DMS53 (cell line): ENCODE data around the gene PATJ.
A peak's percentile ranks its signal among the peaks of the same experiment; 100 is the strongest.
"Not testable (repeated sequence)": the region's sequence is repeated elsewhere in the genome, so short reads cannot be mapped to it uniquely, and the experiment has no call there.

ENCODE experiments used
- DNase-seq: peaks from one replicate; lab custom pipeline; 2025; lab: John Stamatoyannopoulos, UW

The PATJ gene

GRCh38 chr1:61818992-61819391, 76.7 kb downstream of the PATJ start:
- DNase-seq: no peak

- no peak for DNase-seq
These were observed 77.1 kb downstream of the PATJ start for GRCh38 chr1:61819421-61819820.

DNA sequence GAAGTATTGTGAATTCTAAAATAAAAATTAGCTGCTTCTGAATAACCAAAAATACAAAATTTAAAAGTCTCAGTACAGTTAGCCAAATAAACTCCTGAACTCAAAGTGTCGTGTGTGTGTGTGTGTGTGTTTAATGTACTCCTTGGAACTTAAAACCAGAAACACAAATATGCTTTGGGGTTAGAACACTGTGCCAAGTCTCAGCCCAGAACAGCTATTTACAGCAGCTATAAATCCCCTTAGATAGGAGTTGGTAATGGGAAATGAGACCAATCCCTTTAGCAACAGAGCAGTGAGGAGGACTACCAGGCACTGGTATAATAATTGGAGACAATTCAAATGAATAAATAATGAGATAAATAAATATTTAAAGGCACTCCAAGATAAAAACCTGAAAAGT, 83.1 kb downstream of the PATJ start:
- no peak for DNase-seq

GRCh38 chr1:61828805-61829204, 86.5 kb downstream of the PATJ start:
- no peak for DNase-seq

- no peak for DNase-seq
These were observed 94.4 kb downstream of the PATJ start for GRCh38 chr1:61836649-61837048.

DNA sequence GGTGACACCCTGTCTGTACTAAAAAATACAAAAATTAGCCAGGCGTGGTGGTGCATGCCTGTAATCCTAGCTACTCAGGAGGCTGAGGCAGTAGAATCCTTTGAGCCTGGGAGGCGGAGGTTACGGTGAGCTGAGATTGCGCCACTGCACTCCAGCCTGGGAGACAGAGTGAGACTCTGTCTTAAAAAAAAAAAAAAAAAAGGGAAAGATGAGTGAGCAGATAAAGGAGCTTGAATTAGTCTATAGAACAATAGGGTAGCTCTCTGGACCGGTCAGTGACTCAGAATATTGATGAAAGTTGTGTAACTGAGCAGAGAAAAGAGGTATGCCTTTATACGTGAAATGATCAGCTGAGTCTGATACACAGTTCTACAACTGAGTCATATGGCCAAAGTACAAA, 95.3 kb downstream of the PATJ start:
- not testable (repeated sequence) for DNase-seq

DNA sequence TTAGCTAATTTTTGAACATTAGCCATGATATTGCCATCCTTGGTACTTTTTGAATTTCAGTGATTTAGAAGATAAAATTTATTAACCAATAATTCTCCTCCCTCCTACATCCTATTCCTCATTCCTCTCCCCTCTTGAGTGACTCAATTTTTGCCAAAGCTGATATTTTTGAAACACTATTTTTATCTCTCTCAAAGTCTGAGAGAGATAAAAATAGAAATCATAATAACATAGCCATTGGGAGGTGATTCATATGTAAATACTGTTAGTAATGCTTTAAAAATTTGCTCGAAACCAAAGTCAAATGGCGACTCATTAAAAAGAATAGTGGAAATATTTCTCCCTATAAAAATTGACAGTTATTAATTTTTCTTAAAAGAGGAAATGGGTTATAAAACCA, 97.4 kb downstream of the PATJ start:
- DNase-seq: no peak

- no peak for DNase-seq
These were observed 99.8 kb downstream of the PATJ start for GRCh38 chr1:61842036-61842435.

DNA sequence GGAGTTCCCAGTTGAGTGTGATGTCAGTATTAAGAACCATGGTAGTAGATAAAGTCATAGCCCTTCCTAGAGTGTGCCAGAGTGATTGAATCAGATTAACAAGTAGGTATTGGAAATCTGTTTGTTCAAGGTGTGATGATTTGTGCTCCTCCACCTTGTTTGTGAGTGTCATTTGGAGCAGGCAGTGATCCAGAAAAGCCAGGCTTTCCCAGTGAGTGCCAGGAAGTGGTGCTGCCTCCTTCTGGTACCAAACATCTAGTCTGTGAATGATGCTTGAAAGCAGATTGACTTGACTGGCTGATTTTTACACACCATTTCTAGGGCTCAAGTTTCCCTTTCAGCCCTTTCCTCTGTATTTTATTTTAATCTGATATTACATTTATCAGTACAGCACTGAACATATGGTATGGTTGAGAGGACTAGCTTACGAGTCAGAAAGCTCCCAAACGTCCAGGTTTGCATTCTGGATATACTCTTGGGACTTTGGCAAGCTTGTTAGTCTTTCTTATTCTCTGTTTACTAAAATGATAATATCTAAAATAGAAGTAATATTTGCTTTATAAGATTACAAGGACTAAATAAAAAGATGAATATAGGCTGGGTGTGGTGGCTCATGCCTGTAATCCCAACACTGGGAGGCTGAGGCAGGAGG, 100.7 kb downstream of the PATJ start:
- DNase-seq: peak; percentile 15

DNA sequence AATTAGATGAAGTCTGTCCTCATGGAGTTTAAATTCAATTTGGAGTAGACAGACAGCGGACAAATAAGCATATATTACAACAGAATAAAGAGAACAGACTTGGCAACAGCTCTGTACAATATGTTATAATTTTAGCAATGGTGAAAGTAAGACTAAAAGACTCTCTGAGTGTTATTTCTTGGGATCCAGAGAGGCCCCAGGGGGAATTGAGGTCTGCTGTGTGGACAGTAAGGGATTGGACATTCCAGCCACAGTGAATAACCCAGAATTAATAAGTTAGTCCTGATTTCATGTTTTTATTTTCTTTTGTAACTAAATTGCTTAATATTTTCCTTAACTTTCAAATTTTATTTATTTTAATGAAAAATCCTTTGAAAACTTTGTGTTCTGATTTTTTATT, 101.7 kb downstream of the PATJ start:
- no peak for DNase-seq

DNA sequence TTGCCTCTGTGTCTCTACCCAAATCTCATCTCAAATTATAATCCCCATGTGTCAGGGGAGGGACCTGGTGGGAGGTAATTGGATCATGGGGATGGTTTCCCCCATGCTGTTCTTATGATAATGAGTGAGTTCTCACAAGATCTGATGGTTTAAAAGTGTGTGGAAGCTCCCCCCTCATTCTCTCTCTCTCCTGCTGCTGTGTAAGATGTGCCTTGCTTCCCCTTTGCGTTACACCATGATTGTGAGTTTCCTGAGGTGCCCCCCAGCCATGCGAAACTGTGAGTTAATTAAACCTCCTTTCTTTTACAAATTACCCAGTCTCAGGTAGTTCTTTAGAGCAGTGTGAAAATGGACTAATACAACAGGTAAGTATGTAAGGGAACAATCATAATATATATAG, 102.4 kb downstream of the PATJ start:
- not testable (repeated sequence) for DNase-seq

GRCh38 chr1:61851235-61851634, 109.0 kb downstream of the PATJ start:
- no peak for DNase-seq

DNA sequence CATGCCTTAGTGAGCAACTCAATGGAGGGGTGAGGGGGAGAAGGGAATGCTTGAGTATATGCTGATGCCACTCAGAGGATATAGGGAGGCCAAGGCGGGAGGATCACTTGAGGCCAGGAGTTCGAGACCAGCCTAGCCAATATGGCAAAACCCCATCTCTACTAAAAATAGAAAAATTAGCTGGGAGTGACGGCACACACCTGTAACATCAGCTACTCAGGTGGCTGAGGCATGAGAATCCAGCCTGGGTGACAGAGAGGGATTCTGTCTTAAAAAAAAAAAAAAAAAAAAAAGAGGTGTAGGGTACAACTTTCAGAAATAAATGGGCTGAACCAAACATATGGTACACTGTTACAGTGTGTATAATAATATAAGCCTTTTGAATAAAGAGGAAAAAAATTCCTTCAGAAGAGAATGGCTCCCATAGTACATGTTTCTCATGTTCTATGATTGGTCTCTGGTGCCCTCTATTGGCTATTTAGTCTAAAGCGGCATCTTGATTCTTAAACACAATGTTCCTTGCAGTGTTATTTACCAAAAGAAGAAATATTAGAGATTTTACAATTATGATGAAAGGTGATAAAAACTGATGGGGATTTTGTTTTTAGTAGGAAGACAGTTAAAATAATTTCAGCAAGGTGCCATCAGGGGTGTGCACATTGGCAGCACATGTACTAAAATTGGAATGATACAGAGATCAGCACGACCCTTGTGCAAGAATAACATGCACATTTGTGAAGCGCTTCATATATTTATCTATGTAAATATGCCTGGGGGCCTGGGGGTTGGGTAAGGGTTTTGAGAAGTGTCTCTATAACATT, 109.8 kb downstream of the PATJ start:
- peak; percentile 85 for DNase-seq

GRCh38 chr1:61852670-61853015, 110.4 kb downstream of the PATJ start:
- DNase-seq: no peak

GRCh38 chr1:61853583-61853982, 111.3 kb downstream of the PATJ start:
- DNase-seq: no peak

GRCh38 chr1:61864489-61864888, 122.2 kb downstream of the PATJ start:
- peak; percentile 15 for DNase-seq

- DNase-seq: no peak
These were observed 123.5 kb downstream of the PATJ start for GRCh38 chr1:61865646-61866220.

- DNase-seq: no peak
These were observed 127.4 kb downstream of the PATJ start for GRCh38 chr1:61869691-61870109.

- DNase-seq: no peak
These were observed 129.9 kb downstream of the PATJ start for GRCh38 chr1:61872206-61872605.

GRCh38 chr1:61873581-61873980, 131.3 kb downstream of the PATJ start:
- DNase-seq: no peak

GRCh38 chr1:61873994-61874393, 131.7 kb downstream of the PATJ start:
- DNase-seq: peak; percentile 14

DNA sequence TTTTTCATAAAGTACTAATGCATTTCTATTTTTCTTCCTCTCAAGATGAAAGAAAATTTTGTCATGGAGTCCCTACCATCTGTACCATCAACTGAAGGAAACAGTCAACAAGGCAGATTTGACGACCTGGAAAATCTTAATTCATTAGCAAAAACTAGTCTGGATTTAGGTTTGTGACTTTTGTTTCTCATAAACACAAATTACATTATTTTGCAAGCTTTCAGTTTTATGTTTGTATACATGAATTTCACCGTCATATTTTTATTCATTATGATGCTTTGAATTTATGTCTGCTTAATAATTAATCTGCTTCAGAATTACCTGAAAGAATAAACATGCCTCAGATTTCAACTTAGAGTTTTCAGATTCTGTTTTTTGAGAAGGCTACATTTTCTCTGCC, 132.9 kb downstream of the PATJ start:
- no peak for DNase-seq

- DNase-seq: not testable (repeated sequence)
These were observed 137.7 kb downstream of the PATJ start for GRCh38 chr1:61879887-61880474.
